Endothelial cell of umbilical vein (primary cell): ENCODE data around the gene CDC42SE2. TPM values are rescaled to one million over a fixed set of nuclear protein-coding genes. Genes with fewer than 3 reads are reported as not detected.

Experiments used
- BruUV-seq: library from RNA; stranded (reverse); fragments of 400-500 nt; replicated peaks from 2 replicates; lab custom pipeline; 2021; lab: Mats Ljungman, UMichigan
- CTCF ChIA-PET: fragments of 300-600, 350-600 bp; sonication (Branson Sonifier 250); formaldehyde crosslinking; loops from one replicate; lab custom pipeline; 2021; ENCODE audit warnings: antibody characterized with exemption, inconsistent platforms; lab: Charles Lee
- POLR2A ChIA-PET: fragments of 300-600, 350-600 bp; sonication (Branson Sonifier 250); formaldehyde crosslinking; loops from one replicate; lab custom pipeline; 2021; ENCODE audit warnings: antibody characterized with exemption, inconsistent platforms; lab: Charles Lee
- DNase-seq: peaks from one replicate; pipeline ENCODE4 v3.0.0-alpha.2; 2011; ENCODE audit warnings: low read depth, low spot score
- FAIRE-seq: peaks from 2 replicates; lab custom pipeline; 2011; peaks lifted over from hg19 to GRCh38; lab: Jason Lieb, UNC
- H2AFZ ChIP-seq: 2 replicates; pipeline ENCODE4 v1.6.0; 2012; ENCODE audit warnings: low read depth, low read length, control low read depth, inconsistent platforms
- H3K27ac ChIP-seq: 2 replicates; pipeline ENCODE4 v1.5.1; 2011; ENCODE audit warnings: low read depth, mild to moderate bottlenecking, control low read depth, low read length, moderate library complexity; ENCODE audit not compliant: insufficient read depth
- H3K27me3 ChIP-seq, 2 experiments: 2 replicates each; pipeline versions ENCODE4 v1.6.0 to v1.6.1; 2011; ENCODE audit warnings: low read length in 2 of 2, mixed read lengths in 1 of 2; ENCODE audit not compliant: control insufficient read depth in 2 of 2, insufficient read depth in 2 of 2
- H3K36me3 ChIP-seq, 2 experiments: 2 replicates in 1 of 2; 3 replicates in 1 of 2; pipeline ENCODE4 v1.5.1; 2011; ENCODE audit warnings: low read length in 2 of 2, mild to moderate bottlenecking in 1 of 2, moderate library complexity in 1 of 2; ENCODE audit not compliant: control insufficient read depth in 2 of 2, insufficient read depth in 2 of 2; ENCODE audit errors: extremely low read depth in 1 of 2
- H3K4me1 ChIP-seq: 3 replicates; pipeline ENCODE4 v1.5.1; 2011; ENCODE audit warnings: mild to moderate bottlenecking, low read length; ENCODE audit not compliant: control insufficient read depth, insufficient read depth; ENCODE audit errors: extremely low read depth
- H3K4me2 ChIP-seq: 2 replicates; pipeline ENCODE4 v1.6.1; 2011; ENCODE audit warnings: low read length, control low read depth, mixed read lengths; ENCODE audit not compliant: insufficient read depth
- H3K4me3 ChIP-seq, 3 experiments: fragments of 200-600 bp in 1 of 3; sonication (generic), shearing (Covaris generic) in 1 of 3; replicated peaks in 1 of 3; 2 replicates each; pipeline ENCODE4 v1.5.1; 2011 to 2016; ENCODE audit warnings: control low read depth in 3 of 3, low read length in 3 of 3, mild to moderate bottlenecking in 2 of 3, inconsistent platforms in 1 of 3, low read depth in 1 of 3, moderate library complexity in 1 of 3; ENCODE audit not compliant: insufficient read depth in 1 of 3
- H3K79me2 ChIP-seq: 2 replicates; pipeline ENCODE4 v1.6.0; 2012; ENCODE audit warnings: low read length, inconsistent platforms; ENCODE audit not compliant: control insufficient read depth, insufficient read depth
- H3K9ac ChIP-seq: replicated peaks from 2 replicates; pipeline ENCODE3; 2011; ENCODE audit warnings: low read length, control low read depth; ENCODE audit not compliant: insufficient read depth; ENCODE audit errors: extremely low read depth
- H3K9me1 ChIP-seq: replicated peaks from 3 replicates; pipeline ENCODE4 v1.6.0; 2011; ENCODE audit warnings: mild to moderate bottlenecking, low read length; ENCODE audit not compliant: control insufficient read depth, insufficient read depth; ENCODE audit errors: extremely low read depth
- H3K9me3 ChIP-seq: replicated peaks from 2 replicates; pipeline ENCODE4 v1.5.1; 2012; ENCODE audit warnings: low read length, inconsistent platforms; ENCODE audit not compliant: control insufficient read depth, insufficient read depth
- H4K20me1 ChIP-seq: replicated peaks from 2 replicates; pipeline ENCODE3; 2011; ENCODE audit warnings: mild to moderate bottlenecking, low read length; ENCODE audit not compliant: control insufficient read depth, insufficient read depth; ENCODE audit errors: extremely low read depth
- EZH2 ChIP-seq: IDR thresholded peaks from 2 replicates; pipeline ENCODE4 v1.6.1; 2012; ENCODE audit warnings: borderline replicate concordance, low read depth, mild to moderate bottlenecking, moderate library complexity, low read length, inconsistent platforms; ENCODE audit not compliant: severe bottlenecking
- FOS ChIP-seq: IDR thresholded peaks from 2 replicates; pipeline ENCODE4 v1.6.1; 2011; ENCODE audit warnings: mild to moderate bottlenecking, low read length, moderate library complexity, borderline replicate concordance; ENCODE audit not compliant: insufficient read depth
- GATA2 ChIP-seq: IDR thresholded peaks from 2 replicates; pipeline ENCODE4 v1.7.0; 2011; ENCODE audit warnings: low read depth, mild to moderate bottlenecking, moderate library complexity, mixed read lengths, low read length; ENCODE audit not compliant: insufficient read length, insufficient read depth
- JUN ChIP-seq: IDR thresholded peaks from 2 replicates; pipeline ENCODE4 v1.6.1; 2011; ENCODE audit warnings: borderline replicate concordance, low read depth; ENCODE audit not compliant: insufficient read length, insufficient read depth
- MYC ChIP-seq: IDR thresholded peaks from one replicate; pipeline ENCODE4 v1.6.1; 2011; ENCODE audit warnings: mild to moderate bottlenecking, low read depth, low read length
- POLR2A ChIP-seq: IDR thresholded peaks from 2 replicates; pipeline ENCODE4 v1.6.1; 2012; ENCODE audit warnings: low read depth, mild to moderate bottlenecking, control low read depth, low read length
- POLR2AphosphoS5 ChIP-seq: IDR thresholded peaks from 2 replicates; pipeline ENCODE4 v1.6.1; 2012; ENCODE audit warnings: low read depth, mild to moderate bottlenecking, control low read depth, low read length, moderate library complexity; ENCODE audit not compliant: insufficient read depth
- dilution Hi-C: fragments of 300-500 bp; cut with MboI; formaldehyde crosslinking; loops from one replicate; pipeline ENCODE4 v1.15.0; 2019; ENCODE audit warnings: low sequenced_read_pairs; ENCODE audit not compliant: extremely low pct_ligation_motif_present
- intact Hi-C: fragments of 100-400 bp; cut with micrococcal nuclease; formaldehyde crosslinking; loops from one replicate; pipeline ENCODE4 v1.10.0; 2022
- polyA plus RNA-seq, 4 experiments: library from polyadenylated mRNA; depleted of rRNA in 3 of 4; stranded (reverse) in 3 of 4; unstranded in 1 of 4; fragments of >200 nt; gene quantifications; 2 replicates each; pipeline versions ENCODE4 v1.2.1 to v1.2.3, GENCODE V29; 2011 to 2012; ENCODE audit warnings: missing spikeins in 1 of 4
- total RNA-seq: library from RNA; stranded (reverse); gene quantifications from 2 replicates; pipeline ENCODE4 v1.2.3, GENCODE V29; 2021
- TF ChIP-seq, protein P1 (sequence below): IDR thresholded peaks from 2 replicates; pipeline ENCODE4 v1.6.1; 2011; ENCODE audit not compliant: insufficient read depth, insufficient read length
- TF ChIP-seq, protein P2 (sequence below), 2 donors: IDR thresholded peaks; 1 replicate in 1 of 2; 2 replicates in 1 of 2; pipeline ENCODE4 v1.5.1; 2011; ENCODE audit warnings: low read length in 2 of 2, mild to moderate bottlenecking in 2 of 2, moderate library complexity in 2 of 2, control low read depth in 1 of 2, inconsistent platforms in 1 of 2, low read depth in 1 of 2; ENCODE audit not compliant: insufficient read depth in 1 of 2; ENCODE audit errors: extremely low read depth in 1 of 2

The CDC42SE2 gene
- total and polyA plus RNA-seq, 2 donors (not counting 3 experiments of a cell fraction or from before 2014, with no cell fraction given): 14.7 to 21.9 TPM

DNA sequence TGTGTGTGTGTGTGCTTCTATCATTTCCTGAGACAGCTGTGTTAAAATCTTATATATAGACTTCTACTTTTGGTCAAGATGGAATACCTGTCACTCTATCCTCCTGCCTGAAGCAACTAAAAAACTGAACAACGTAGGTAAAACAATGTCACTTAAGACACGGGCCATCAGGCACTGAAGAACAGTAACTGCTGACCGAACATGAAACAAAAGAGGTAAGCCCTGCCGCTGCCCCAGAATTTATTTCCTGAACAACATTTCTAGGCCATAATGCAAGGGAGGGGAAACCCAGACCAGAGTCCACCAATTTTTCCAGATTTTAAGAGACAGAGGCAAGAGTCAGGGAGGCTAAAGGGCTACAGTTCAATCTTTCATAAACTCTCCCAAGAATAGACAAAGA lies 156.0 kb downstream of the CDC42SE2 start:
- TF ChIP-seq, protein P1, sequence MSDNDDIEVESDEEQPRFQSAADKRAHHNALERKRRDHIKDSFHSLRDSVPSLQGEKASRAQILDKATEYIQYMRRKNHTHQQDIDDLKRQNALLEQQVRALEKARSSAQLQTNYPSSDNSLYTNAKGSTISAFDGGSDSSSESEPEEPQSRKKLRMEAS: no peak
- no peak for TF ChIP-seq JUN
- TF ChIP-seq EZH2: no peak
- TF ChIP-seq POLR2AphosphoS5: no peak
- no peak for TF ChIP-seq MYC
- TF ChIP-seq POLR2A: no peak
- TF ChIP-seq GATA2: no peak
- TF ChIP-seq, protein P2, sequence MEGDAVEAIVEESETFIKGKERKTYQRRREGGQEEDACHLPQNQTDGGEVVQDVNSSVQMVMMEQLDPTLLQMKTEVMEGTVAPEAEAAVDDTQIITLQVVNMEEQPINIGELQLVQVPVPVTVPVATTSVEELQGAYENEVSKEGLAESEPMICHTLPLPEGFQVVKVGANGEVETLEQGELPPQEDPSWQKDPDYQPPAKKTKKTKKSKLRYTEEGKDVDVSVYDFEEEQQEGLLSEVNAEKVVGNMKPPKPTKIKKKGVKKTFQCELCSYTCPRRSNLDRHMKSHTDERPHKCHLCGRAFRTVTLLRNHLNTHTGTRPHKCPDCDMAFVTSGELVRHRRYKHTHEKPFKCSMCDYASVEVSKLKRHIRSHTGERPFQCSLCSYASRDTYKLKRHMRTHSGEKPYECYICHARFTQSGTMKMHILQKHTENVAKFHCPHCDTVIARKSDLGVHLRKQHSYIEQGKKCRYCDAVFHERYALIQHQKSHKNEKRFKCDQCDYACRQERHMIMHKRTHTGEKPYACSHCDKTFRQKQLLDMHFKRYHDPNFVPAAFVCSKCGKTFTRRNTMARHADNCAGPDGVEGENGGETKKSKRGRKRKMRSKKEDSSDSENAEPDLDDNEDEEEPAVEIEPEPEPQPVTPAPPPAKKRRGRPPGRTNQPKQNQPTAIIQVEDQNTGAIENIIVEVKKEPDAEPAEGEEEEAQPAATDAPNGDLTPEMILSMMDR (IDR thresholded peaks at IDR 0.05; ENCODE audit: extremely low read depth in 1 of 2, insufficient read depth in 1 of 2, low read depth in 1 of 2, low read length in 2 of 2): no peak
- TF ChIP-seq FOS: no peak
- H2AFZ ChIP-seq: no peak overlapping the region
- intact Hi-C loops: loop anchor here (5.0 kb wide), 3 partner anchors 308 to 1313 kb away; partner anchors contain the start of gene FNIP1
- H3K4me1 ChIP-seq: no peaks in the 10 kb centered on the region
- H3K9me3 ChIP-seq: no peaks in the 10 kb centered on the region
- no TSS peak for BruUV-seq
- H3K4me2 ChIP-seq: no peak overlapping the region
- CTCF ChIA-PET: interaction anchor here (0.6 to 2.7 kb wide), 5 partner anchors 169 to 643 kb away, joined by 3 to 9 read pairs (median 5); no protein-coding TSS in a partner anchor
- H4K20me1 ChIP-seq: no peaks in the 10 kb centered on the region
- dilution Hi-C loops: no loop called here
- H3K79me2 ChIP-seq: no peaks in the 10 kb centered on the region
- no peak overlapping the region for H3K9ac ChIP-seq
- H3K36me3 ChIP-seq: peaks cover 3% of the 10 kb centered on the region in 2 experiments
- H3K27me3 ChIP-seq: no peaks in the 10 kb centered on the region
- H3K9me1 ChIP-seq: no peaks in the 10 kb centered on the region
- POLR2A ChIA-PET: interaction anchor here (0.6 to 0.7 kb wide), 2 partner anchors 96 to 401 kb away, joined by 3 to 9 read pairs; no protein-coding TSS in a partner anchor
- DNase-seq: no peak
- no peak overlapping the region for H3K27ac ChIP-seq
- H3K4me3 ChIP-seq: no peak overlapping the region
- FAIRE-seq: no peak
